Glutamatergic neuron (in vitro differentiated cells): ENCODE results near the gene PODN. TPM values are rescaled to one million over a fixed set of nuclear protein-coding genes. Genes with fewer than 3 reads are reported as not detected.
A peak's percentile ranks its signal among the peaks of the same experiment; 100 is the strongest.

ENCODE experiments used
- DNase-seq: peaks from one replicate; pipeline ENCODE4 v3.0.0; 2022
- H3K27ac Mint-ChIP-seq: one replicate; pipeline ENCODE4 v1.8.0; 2020; ENCODE audit warnings: mild to moderate bottlenecking, mixed read lengths, inconsistent platforms; ENCODE audit not compliant: unreplicated experiment
- H3K27me3 Mint-ChIP-seq: one replicate; pipeline ENCODE4 v1.8.0; 2020; ENCODE audit warnings: mild to moderate bottlenecking, moderate library complexity, mixed read lengths, inconsistent platforms; ENCODE audit not compliant: unreplicated experiment
- H3K36me3 Mint-ChIP-seq: one replicate; pipeline ENCODE4 v1.8.0; 2020; ENCODE audit warnings: mild to moderate bottlenecking, mixed read lengths, inconsistent platforms; ENCODE audit not compliant: unreplicated experiment
- H3K4me1 Mint-ChIP-seq: one replicate; pipeline ENCODE4 v1.8.0; 2020; ENCODE audit warnings: mild to moderate bottlenecking, low read depth, mixed read lengths, inconsistent platforms; ENCODE audit not compliant: unreplicated experiment
- H3K4me3 Mint-ChIP-seq: one replicate; pipeline ENCODE4 v1.8.0; 2020; ENCODE audit warnings: mild to moderate bottlenecking, mixed read lengths, inconsistent platforms; ENCODE audit not compliant: unreplicated experiment
- H3K9me3 Mint-ChIP-seq: one replicate; pipeline ENCODE4 v1.8.0; 2020; ENCODE audit warnings: mild to moderate bottlenecking, moderate library complexity, mixed read lengths, inconsistent platforms; ENCODE audit not compliant: unreplicated experiment
- CTCF ChIP-seq: fragments of 200-600 bp; sonication (generic); IDR thresholded peaks from one replicate; pipeline ENCODE4 v1.5.0; 2021; ENCODE audit not compliant: partially characterized antibody, unreplicated experiment
- total RNA-seq: library from RNA; stranded (reverse); fragmentation: NEBNext Ultra II Directional; extraction: Animal tissue kit (Norgen Biotek cat#: 25700); gene quantifications from one replicate; pipeline ENCODE4 v1.2.1, GENCODE V29; 2021; ENCODE audit not compliant: unreplicated experiment

The PODN gene
- total RNA-seq, 1 donor from 2014 or later = 3.1 TPM

DNA sequence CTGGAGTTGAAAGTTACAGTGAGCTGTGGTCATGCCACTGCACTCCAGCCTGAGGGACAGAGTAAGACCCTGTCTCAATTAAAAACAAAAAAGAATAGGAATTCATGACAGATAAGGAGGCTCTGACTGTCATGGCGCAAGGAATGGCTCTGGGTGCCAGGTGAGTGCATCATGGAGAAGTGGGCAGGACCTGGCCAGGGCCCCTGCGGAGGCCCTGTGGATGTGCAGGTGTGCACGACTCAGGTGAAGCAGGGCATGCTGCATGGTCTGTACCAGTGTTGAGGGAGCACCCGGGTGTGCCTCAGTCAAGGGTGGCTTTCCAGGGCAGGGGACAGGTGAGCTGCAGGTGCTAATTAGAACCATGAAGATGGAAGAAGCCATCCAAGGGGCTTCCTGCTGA lies 66.4 kb downstream of the PODN start:
- TF ChIP-seq CTCF = no peak
- Mint-ChIP-seq H3K4me1 (peaks cover 24% of the 10 kb centered on the region), H3K4me3 (no peak overlapping the region), H3K36me3 (no peaks in the 10 kb centered on the region), H3K9me3 (peaks cover 1% of the 10 kb centered on the region), H3K27me3 (peaks cover 4% of the 10 kb centered on the region), H3K27ac (no peak overlapping the region)
- no peak for DNase-seq

GRCh38 chr1:53129891-53130597 lies 68.0 kb downstream of the PODN start:
- no peak for DNase-seq
- Mint-ChIP-seq H3K4me1 (peaks cover 35% of the 10 kb centered on the region), H3K27ac (no peak overlapping the region), H3K27me3 (peaks cover 6% of the 10 kb centered on the region), H3K9me3 (peaks cover 6% of the 10 kb centered on the region), H3K36me3 (no peaks in the 10 kb centered on the region), H3K4me3 (peak overlapping the region; percentile 10)
- TF ChIP-seq CTCF = no peak

- H3K9me3 Mint-ChIP-seq = peaks cover 7% of the 10 kb centered on the region
- no peak overlapping the region for H3K27ac Mint-ChIP-seq
- H3K4me1 Mint-ChIP-seq = peaks cover 34% of the 10 kb centered on the region
- H3K4me3 Mint-ChIP-seq = no peak overlapping the region
- peaks cover 4% of the 10 kb centered on the region for H3K27me3 Mint-ChIP-seq
- no peak for DNase-seq
- no peaks in the 10 kb centered on the region for H3K36me3 Mint-ChIP-seq
- no peak for TF ChIP-seq CTCF
Observed at GRCh38 chr1:53130598-53130877, 68.5 kb downstream of the PODN start.

DNA sequence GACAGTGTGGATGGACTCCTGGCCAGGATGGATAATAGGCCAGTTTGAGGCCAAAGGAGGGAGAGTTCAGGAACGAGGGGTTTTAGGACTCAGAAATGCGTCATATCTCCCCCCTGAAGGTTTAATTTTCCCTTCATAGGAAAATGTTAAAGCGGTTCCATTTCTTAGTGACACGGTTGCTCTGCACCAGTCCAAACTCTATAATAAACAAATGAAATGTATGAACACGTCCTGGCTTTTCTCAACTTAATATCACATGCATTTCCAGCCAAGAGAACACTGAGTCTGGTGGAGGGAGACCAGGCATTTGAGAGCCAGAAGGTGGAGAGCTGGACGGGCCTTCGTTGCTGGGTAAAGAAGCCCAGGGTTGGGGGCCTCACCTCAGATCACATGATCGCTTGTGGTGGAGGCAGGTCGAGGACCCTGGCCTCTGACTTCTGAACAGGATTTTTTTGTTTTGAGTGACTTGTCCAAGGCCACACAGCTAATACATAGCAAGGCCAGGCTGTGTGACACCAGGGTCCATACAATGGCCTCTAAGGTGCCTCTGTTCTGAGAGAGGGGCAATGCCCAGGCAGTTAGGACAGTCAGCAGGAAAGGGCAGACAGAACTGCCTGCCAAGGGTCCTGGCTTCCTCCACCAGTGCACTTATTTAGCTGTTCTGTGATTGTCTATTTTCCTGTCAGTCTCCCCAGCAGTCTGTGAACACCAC lies 69.0 kb downstream of the PODN start:
- Mint-ChIP-seq H3K36me3 (no peaks in the 10 kb centered on the region), H3K9me3 (peaks cover 7% of the 10 kb centered on the region), H3K4me1 (peaks cover 29% of the 10 kb centered on the region), H3K4me3 (no peak overlapping the region), H3K27ac (no peak overlapping the region), H3K27me3 (peaks cover 6% of the 10 kb centered on the region)
- TF ChIP-seq CTCF = no peak
- DNase-seq = no peak

DNA sequence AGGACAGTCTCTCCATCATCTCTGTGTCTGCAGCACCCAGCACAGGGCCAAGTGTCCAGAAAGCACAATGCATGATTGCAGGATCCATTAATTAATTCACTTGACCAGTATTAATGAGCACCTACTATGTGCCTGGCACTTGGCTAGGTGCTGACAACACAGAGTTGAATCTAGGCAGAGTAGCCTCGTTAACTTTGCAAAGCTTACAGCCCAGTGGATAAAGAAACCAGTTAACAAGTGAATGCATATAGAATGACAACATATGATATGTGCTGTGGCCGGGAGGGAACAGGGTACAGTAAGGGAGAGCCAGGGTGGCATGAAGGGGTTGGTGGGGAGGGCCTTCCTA lies 69.6 kb downstream of the PODN start:
- H3K36me3 Mint-ChIP-seq = no peaks in the 10 kb centered on the region
- TF ChIP-seq CTCF = no peak
- H3K27ac Mint-ChIP-seq = peak overlapping the region; percentile 25
- H3K27me3 Mint-ChIP-seq = peaks cover 6% of the 10 kb centered on the region
- H3K4me3 Mint-ChIP-seq = no peak overlapping the region
- H3K9me3 Mint-ChIP-seq = peaks cover 7% of the 10 kb centered on the region
- peaks cover 28% of the 10 kb centered on the region for H3K4me1 Mint-ChIP-seq
- DNase-seq = no peak
